HuH-7.5 (cell line): ENCODE results near the gene CFAP46.
"Not testable (repeated sequence)": the region's sequence is repeated elsewhere in the genome, so short reads cannot be mapped to it uniquely, and the experiment has no call there.

Source experiments
- DNase-seq: peaks from one replicate; pipeline ENCODE4 v3.0.0; 2011; ENCODE audit warnings: low spot score

Gene CFAP46

DNA sequence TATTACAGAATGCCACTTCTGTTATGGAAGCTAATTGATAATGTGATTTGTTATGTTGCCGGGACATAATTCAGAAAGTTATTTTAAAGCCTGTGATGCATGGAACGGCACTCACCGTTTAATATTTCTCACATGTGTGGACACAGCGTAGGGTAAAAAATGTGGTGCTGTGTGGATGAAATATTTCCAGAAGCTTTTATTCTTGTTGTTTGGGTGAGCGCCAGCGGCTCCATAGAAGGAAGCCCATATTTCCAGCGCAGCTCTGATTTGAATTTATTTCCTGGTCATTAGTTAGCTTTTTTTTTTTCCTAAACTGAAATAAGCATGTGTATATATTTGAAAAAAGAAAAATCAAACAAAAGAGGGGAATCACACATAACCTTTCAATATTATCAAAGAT, 136.3 kb downstream of the CFAP46 start:
- DNase-seq, result no peak

DNA sequence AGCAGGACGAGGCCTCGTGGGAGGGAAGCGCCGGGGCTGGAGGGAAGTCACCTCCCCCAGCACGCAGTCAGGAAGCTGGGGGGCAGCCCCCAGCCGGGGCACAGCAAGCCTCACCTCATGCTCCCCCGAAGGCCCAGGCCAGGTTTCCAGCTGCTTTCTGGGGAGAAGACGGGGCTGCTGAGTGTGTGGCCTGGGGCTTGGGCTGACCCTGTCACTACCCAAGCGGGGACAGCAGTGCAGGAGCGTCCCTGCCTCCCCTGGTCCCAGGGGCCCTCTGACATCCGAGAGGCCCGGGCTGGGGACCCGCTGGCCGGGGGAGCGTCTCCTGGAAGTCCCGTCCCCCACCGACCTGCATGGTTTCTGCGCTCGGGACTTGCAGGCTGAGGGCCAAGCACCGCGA, 136.8 kb downstream of the CFAP46 start:
- DNase-seq, result no peak

DNA sequence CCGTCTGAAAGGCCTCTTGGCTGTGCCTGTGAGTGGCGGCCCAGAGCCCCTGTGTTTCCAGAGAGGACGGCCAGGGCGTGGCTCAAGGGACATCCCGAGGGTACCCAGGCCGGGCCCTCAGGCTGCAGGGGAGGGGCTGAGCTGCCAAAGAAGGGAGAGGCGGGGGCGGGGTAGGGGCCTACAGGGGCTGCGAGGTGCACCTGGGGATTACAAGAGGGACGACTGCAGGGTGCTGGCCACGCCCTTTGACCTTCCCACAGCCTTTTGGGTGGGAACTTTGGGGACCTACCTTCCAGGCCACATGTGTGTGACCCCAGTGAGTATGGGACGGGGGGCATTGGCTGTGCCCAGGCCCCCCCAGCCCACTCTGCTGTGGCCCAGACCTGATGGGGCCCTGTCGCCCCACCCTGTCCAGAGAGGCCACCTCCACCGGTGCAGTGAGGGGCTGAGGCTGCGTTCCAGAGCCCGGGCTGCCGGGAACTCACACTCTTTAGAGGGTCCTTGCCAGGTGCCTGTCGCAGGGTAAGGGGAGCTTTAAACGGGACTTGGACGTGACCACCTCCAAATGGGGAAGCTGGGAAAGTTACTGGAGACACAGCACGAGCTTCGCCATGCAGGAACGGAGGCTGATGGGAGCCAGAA, 137.5 kb downstream of the CFAP46 start:
- no peak for DNase-seq

DNA sequence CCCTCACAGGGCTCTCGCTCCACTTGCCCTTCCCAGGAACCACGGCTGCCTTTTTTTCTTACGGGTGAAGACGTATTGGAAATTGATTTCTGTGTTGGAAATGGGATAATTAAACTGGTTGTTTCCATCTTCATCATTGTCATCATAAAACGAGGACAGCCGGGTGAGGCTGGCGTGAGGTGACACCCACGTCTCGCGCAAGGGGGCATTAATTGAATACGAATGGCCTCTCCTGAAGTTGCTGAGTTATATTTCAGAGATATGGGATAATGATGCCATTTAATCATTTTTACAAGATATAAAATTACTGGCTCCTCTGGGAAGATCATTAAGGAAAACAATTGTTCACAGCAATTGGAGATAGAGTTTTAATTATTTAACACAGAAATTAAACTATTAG, 138.1 kb downstream of the CFAP46 start:
- DNase-seq, result no peak

DNA sequence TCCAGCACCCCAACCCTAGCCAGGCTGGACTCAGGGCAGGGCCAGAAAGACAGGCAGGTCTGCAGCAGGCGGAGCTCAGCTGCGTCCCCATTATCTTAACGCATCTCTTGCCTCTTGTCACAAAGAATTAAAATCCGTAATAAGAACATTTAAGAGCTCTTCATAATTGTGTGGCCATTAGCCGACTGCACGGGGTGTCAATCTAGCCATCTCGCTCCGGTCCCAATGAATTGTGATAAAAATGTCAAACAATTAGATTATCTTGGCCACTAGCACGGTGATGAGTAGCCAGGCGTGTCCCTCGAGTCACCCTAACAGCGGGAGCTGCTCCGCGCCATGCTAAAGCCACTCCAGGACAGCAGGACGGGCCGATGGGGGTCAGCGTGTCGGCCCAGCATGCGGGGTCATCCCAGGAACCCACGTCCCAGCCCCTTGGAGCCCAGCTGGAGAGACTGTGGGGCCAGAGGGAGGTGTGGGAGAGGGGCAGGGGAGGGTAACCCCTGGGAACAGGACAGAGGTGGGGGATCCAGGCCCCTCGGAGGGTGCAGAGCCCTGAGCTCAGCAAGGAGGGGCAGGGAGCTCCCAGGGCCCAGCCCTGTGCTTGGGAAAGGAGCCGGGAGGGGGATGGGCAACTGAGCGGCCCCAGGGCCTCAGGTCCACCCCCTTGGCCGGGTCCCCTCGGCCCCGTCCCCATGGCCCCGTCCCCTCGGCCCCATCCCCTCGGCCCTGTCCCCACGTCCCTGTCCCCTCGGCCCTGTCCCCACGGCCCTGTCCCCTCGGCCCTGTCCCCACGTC, 138.8 kb downstream of the CFAP46 start:
- DNase-seq, result no peak

DNA sequence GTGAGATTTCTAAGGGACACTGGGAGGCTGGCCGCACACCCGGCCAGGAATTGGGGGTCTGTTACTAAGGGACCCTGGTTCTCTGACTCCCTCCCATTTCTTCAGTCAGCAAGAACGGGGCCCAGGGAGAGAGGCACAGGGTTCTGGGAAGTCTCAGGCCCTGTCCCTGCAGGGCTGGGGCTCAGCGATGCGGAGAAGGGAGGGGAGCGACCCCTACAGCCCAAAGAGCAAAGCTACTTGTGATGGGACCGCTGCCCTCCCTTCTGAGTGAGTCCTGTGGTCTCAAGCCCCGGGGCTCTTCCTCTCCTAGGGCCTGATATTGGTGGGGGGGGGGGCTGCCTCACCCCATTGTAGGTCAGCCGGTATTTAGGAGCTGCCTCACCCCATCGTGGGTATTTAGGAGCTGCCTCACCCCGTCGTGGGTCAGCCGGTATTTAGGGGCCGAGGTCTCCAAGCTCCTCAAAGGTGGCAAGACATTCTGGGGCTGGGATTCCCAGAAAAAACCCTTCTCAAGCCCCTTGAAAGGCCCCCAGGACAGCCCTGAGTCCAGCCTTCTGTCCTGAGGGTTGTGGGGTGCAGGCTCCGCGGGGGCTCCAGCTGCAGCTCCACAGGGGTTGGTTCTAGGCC, 139.6 kb downstream of the CFAP46 start:
- no peak for DNase-seq

DNA sequence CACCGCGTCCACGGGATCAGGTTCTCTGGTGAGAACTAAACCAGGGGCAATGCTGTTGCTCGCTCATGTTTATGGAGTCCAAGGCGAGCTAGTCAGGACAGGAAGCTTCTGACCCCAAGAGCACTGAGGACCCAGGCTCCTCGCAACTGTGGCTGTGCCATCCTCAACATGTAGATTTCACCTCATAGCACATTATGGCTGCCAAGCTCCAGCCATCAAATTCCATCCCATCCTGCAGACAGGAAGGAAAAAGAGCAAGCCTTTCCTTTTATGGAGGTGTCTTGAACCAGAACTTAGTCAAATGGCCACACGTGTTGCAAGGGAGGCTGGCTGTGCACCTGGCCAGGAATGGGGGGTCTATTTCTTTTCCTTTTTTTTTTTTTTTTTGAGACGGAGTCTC, 140.3 kb downstream of the CFAP46 start:
- no peak for DNase-seq

DNA sequence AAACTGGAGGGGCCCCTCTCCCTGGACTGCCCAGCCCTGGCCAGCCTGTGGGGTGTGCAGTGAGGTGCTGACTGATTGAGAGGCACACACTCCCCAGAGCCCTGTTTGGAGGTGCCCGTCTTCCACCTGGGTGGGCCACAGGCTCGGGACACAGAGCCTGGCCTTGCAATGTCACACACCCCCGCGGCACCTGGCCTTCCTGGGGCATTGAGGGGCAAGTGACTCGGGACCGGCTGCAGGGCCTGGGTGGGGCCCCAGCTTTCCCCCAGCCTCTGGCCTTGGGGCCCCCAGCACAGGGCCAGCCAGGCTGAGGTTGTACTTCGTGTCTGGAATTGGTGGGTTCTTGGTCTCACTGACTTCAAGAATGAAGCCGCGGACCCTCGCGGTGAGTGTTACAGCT, 142.5 kb downstream of the CFAP46 start:
- DNase-seq, result no peak

DNA sequence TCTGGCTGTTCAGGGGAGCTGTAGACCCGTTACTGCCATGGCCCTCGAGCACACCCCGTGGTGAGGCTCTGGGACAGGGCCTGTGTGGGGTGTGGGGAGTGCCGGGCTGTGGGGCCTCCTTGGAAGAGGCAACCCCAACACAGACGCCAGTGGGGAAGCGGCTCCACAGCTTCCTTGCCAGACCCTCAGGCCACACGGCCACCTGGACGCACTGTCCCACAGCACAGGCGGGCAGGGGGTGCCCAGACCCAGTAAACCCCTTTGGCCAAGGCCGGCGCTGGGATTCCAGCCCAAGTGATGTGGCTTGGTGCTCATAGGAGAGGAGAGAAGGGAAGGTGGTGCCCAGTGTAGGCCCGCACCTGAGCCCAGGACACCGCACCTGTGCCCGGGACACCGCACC, 143.5 kb downstream of the CFAP46 start:
- DNase-seq, result no peak

DNA sequence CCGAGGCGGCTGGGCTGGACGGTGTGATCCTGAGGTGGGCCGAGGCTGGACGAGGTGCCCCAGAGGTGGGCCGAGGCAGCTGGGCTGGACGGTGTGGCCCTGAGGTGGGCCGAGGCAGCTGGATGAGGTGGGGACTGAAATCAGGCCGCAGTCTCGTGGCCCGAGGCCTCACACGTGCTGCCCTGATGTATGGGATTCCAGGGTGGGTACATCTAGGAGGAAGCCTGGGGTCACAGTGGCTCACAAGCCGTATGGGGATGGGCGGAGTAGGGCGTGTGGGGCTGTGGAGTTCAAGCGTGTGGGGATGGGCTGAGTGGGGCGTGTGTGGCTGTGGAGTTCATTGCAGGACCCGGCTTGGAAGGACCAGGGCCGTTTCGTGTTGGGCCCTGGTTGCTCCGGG, 144.0 kb downstream of the CFAP46 start:
- no peak for DNase-seq

DNA sequence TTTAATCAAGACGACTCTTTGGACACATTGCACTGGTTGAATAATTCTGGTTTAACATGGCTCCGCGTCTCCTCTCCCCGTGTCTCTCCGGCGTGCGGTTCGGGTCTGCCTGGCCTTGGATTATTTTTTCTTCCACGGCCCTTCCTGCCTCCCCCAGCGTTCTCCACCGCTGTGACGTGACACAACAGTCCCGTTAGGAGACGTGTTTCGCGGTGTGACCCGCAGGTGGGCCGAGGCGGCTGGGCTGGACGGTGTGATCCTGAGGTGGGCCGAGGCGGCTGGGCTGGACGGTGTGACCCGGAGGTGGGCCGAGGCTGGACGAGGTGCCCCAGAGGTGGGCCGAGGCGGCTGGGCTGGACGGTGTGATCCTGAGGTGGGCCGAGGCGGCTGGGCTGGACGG, 144.4 kb downstream of the CFAP46 start:
- DNase-seq, result not testable (repeated sequence)

DNA sequence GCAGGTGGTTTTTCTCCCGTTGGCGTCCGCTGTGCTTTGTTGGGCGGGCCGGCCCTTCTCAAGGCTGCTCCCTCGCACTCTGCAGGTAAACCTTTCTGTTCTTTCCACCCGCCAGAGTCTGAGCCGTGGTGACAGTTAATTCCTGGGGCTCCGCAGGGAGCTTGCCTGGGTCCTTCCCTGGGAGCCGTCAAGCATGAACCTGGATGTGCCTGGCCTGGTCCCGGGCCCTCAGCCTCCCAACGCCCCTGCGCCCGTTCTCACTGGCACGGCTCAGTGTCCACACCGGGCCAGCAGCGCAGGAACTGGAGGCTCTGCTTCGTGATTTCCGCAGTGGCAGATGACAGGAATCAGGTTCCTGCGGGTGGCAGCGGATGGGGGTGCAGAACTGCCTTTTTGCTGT, 145.5 kb downstream of the CFAP46 start:
- no peak for DNase-seq

DNA sequence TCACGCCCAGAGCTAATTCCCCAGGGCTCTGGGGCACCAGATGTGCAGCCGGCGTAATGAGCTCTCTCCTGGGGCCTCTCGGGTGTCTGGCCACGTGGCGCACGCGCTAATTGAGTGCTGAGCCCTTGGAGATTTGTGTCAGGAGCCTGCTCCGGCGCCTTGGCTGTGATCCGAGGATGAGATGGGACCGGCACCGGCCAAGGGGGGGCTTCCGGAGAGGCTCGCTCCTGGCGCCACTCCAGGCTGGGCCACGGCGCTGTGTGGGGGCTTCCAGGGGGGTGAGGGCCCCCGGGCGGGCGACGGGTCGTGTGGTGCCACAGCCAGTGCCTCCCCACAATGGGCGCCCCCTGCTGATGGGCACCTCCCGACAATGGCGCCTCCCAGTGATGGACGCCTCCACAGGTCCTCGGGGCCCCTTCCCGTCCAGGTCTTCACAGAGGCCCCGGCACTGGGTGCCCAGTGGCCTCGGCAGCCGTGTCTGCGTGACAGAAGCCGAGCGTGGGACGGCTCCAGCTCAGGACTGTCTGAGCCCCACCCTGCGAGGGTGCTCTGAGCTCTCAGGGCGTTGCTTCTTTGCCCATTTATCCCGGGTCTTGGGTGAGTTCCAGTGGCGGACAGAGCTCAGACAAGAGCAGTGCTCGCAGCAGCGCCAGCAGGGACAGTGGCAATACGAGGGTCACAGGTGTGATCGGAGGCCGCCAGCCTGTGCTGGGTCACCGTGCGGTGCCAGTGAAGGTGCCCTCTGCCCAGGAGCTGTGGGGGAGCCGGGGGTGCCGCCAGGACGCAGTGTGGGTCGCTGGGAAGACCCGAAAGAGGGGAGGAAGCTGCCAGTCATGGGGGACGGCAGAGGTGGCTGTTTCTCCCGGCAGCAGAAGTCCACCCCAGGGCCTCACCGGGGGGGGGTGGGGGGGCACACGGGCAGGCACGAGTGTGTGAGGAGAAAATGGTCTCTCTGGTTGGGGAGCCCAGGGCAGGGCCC, 148.2 kb downstream of the CFAP46 start:
- DNase-seq, result no peak

DNA sequence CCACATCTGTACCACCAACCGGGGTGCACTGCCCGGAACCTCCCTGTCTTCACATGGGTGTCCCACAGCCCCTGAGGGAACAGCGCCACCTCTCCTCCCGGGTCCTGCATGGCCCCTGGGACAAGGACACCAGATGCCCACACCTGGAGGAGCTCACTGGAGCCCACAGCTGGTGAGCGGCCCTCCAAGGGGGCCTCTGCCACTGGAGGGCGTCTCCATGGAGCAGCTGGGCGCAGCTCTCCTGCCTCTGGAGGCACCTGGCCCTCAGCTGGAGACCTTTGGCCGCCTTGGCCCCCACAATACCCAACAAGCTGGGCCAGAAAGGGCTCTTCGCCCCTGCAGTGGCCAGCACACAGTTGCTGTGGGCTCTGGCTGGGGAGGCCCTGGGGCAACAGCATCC, 149.2 kb downstream of the CFAP46 start:
- no peak for DNase-seq

DNA sequence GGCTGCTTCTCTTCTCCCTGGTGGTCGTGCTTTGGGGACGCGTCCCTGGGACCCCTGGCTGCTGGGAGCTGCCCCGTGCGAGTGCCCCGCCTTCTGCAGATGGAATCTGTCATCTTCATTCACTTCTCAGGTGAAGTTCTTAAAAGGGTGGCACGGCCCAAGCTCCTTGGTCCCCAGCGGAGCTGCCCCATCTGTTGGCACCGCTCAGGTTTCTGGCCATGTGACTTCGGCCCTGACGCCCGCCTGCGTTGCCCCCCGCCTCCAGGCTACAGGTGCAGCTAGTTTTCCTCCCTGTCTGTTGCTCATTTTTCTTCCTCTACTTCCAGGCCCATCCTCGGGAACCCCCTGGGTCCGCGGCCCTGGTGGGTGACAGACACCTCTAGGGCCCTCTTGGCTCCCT, 149.6 kb downstream of the CFAP46 start:
- no peak for DNase-seq

DNA sequence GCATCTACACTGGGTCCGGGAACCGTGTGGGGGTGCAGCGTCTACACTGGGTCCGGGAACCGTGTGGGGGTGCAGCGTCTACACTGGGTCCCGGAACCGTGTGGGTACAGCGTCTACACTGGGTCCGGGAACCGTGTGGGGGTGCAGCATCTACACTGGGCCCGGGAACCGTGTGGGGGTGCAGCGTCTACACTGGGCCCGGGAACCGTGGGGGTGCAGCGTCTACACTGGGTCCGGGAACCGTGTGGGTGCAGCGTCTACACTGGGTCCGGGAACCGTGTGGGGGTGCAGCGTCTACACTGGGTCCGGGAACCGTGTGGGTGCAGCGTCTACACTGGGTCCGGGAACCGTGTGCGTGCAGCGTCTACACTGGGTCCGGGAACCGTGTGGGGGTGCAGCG, 150.3 kb downstream of the CFAP46 start:
- DNase-seq, result not testable (repeated sequence)

DNA sequence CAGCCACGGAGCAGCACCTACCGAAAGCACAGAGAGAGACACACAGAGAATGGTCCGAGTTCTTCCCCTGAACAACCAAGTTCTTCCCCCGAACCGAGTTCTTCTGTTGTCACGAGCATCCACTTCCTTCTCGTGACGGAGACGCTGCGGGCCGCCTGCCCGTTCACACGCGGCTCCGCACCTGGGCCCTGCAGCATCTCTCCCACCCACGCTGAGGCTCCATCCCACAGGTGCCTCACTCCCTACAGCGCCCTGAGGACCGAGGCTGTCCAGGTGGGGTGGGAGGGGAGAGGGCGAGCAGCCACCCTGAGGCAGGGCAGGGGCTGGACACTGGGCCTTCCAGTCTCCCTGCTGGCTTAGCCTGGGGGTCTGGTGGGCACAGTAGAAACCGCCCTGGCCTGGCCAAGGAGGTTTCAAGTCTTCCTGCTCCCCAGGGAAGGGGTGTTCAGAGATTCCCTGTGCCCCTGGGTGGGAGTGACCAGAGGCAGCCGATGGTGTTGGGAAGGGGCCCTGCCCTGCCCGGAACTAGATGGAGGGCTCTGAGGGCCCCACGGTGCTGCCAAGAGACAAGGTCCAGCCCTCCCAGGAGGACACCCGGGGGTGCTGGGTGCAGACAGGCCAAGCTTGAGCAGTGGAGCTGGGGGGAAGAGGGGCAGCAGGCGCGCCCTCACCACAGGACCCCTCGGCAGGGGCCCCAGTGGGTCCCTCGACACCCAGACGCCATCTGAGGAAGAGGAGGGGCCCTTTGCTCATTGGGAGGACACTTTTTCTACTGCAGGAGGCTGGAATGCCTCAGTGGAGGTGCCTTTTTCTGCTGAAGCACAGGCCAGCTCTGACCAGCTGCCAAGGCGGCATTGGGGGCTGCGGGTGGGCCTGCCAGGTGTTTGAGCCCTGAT, 151.2 kb downstream of the CFAP46 start:
- DNase-seq, result no peak

DNA sequence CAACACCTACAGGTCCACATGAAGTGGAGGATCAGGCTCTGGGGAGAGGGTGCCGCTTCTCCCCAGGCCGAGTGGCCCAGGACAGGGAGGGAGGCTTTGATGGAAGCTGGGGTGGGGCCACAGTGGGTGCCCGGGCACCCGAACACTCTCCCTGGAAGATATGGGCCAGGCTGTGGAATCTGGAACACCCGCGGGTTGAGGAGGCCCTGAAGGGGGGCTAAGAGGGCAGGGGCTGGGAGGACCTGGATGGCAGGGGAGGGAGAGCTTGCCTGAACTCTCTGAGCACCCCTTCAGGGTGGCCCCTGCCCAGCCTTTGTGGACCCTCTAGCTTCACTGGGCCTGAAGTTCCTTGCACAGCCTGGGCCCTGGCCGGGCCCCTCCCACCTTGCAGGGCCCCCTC, 151.9 kb downstream of the CFAP46 start:
- no peak for DNase-seq

DNA sequence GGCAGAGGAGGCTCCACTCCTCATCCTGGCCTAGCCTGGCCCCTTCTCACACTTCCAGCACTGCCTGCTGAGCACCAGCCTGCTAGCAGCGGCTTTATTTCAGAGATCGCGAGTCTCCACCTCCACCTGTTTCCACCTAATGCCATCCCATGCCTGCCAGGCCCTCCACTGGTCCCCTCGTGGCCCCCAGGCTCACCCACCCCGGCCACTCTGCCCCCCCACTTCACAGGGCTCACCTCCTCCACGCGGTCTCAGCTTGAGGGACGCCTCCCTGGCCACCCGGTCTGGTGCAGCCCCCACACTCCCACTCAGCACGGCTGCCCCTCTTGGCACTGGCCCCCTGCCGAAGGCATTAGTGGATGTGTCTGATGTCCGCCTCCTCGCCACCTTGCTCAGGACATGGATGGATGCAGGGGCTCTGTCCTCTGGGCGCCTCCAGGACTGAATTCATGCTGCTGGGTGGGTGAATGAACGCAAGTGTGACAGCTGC, 152.7 kb downstream of the CFAP46 start:
- DNase-seq, result no peak

DNA sequence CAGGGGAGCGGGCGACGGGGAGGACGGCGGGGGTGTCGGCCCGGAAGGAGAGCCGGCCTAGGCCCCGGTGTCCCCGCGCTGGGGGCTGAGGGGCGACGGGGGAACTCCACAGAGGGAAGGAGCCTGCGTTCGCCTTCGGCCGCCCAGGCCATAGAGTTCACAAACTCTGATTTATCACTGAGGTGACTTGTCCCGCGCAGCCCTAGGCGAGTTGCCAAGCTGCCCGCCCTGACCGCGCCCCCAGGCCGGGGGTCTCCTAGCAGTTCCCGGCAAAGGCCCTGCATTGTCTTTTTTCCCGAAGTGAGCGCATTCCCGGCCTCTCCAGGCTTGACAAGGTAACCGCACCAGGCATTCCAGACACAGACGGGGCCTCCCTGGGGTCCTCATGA, 153.5 kb downstream of the CFAP46 start:
- DNase-seq, result no peak

DNA sequence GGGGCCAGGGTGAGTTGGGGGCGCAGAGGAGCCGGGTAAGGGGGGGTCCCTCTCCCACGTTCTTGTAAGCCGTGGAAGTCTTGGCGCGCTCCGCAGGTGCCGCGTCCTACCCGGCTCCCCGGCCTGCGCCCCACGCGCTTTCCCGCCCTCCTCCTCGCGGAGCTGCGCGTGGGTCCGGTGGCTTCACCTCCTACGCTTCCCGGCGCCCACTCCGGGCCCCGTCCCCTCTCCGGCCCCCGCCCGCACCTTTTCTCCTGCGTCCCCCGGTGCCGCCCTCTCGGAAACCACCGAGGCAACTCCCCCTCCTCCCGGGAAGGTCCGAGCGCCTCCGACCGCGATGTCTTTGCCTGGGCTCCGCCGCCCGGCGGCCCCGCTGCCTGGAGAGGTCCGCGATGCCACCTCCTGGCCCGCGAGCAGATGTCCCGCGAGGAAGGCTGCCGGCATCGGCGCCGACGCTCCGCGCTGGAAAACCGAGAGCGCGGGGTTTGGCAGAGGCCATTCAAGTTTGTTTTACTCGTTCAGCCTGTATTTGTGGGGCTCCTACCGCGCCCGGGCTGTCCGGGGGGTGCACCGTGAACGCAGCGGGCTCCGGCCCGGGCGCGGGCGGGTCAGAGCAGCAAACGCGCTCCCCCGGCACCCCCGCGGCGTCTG, 154.1 kb downstream of the CFAP46 start:
- DNase-seq, result no peak
